Lower leg skin (tissue), 3 donors: ENCODE measurements around the gene ECHS1.

ENCODE experiments used
- CTCF ChIP-seq, 3 donors: fragments of 450-650 bp; IDR thresholded peaks; one replicate each; pipeline ENCODE4 v1.5.1; 2016; ENCODE audit warnings: antibody characterized with exemption in 3 of 3, mild to moderate bottlenecking in 3 of 3, moderate library complexity in 2 of 3
- POLR2A ChIP-seq, 2 donors: fragments of 450-650 bp; IDR thresholded peaks; one replicate each; pipeline ENCODE4 v1.6.1; 2016 to 2017; ENCODE audit warnings: antibody characterized with exemption in 2 of 2, mild to moderate bottlenecking in 1 of 2, moderate library complexity in 1 of 2

- TF ChIP-seq CTCF (IDR thresholded peaks at IDR 0.05) (no peak), POLR2A (IDR thresholded peaks at IDR 0.05) (no peak)
Observed at GRCh38 chr10:133383551-133383950, 10.4 kb upstream of the ECHS1 start.
